NB4 (cell line): Measurements from ENCODE around the gene BPIFA1.

ENCODE experiments used
- CTCF ChIP-seq: IDR thresholded peaks from one replicate; pipeline ENCODE4 v1.5.1; 2012; ENCODE audit warnings: low read depth, low read length
- MYC ChIP-seq: IDR thresholded peaks from 2 replicates; pipeline ENCODE4 v1.6.1; 2011; ENCODE audit warnings: low read depth, low read length
- POLR2A ChIP-seq: IDR thresholded peaks from 2 replicates; pipeline ENCODE4 v1.6.1; 2011; ENCODE audit warnings: mild to moderate bottlenecking; ENCODE audit not compliant: insufficient read length; ENCODE audit errors: extremely low read depth
- TF ChIP-seq, protein P1 (sequence below): IDR thresholded peaks from 2 replicates; pipeline ENCODE4 v1.6.1; 2011; ENCODE audit warnings: low read depth, low read length

DNA sequence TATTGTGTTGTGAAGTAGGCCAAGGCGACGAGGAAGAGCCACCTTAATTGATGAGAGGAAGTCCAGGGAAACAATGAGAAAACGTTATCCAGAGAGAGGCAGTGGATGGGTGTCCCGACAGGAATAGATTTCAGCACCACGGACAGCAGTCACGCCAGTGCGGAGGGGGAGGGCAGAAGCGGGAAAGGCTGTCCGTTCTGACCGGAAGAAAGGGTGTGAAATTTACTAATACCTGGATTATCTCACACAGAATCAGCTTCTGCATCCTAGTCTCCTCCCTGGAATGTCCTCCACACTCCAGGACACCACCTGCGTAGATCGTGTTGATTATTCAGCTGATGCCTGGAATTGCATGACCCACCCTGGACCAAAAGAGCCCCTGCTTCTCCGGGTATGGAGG lies 26.0 kb upstream of the BPIFA1 start:
- TF ChIP-seq CTCF = no peak
- TF ChIP-seq, protein P1, sequence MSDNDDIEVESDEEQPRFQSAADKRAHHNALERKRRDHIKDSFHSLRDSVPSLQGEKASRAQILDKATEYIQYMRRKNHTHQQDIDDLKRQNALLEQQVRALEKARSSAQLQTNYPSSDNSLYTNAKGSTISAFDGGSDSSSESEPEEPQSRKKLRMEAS = peak; percentile 53
- TF ChIP-seq POLR2A = no peak
- no peak for TF ChIP-seq MYC
